Stimulated activated CD4-positive, alpha-beta T cell treated with anti-CD3 and anti-CD28 coated beads, Interleukin-2, amount 100 ng/mL, for 4 hours (primary cell): ENCODE data around the gene TRIOBP.

Experiments
- DNase-seq: peaks from one replicate; pipeline ENCODE4 v3.0.0-alpha.2; 2020; ENCODE audit warnings: low read depth

The TRIOBP gene

GRCh38 chr22:37824674-37825641, 128.1 kb downstream of the TRIOBP start:
- DNase-seq = no peak
